Esophagus muscularis mucosa (tissue), 4 donors: ENCODE measurements around the gene CNTN5. TPM values are rescaled to one million over a fixed set of nuclear protein-coding genes. Genes with fewer than 3 reads are reported as not detected.

Experiments used
- DNase-seq: peaks from one replicate; pipeline ENCODE4 v3.0.0-alpha.2; 2017; ENCODE audit errors: extremely low spot score
- H3K27ac ChIP-seq, 4 donors: fragments of 200-600 bp; sonication (generic); replicated peaks in 1 of 4; 1 replicate in 3 of 4; 2 replicates in 1 of 4; pipeline ENCODE4 v1.5.1; 2016 to 2019; ENCODE audit warnings: mild to moderate bottlenecking in 1 of 4
- H3K27me3 ChIP-seq, 4 donors: fragments of 200-600 bp; sonication (generic); one replicate each; pipeline versions ENCODE4 v1.5.1 to v1.6.0; 2016 to 2019
- H3K36me3 ChIP-seq, 4 donors: fragments of 200-600 bp; sonication (generic); one replicate each; pipeline ENCODE4 v1.5.1; 2016 to 2019
- H3K4me1 ChIP-seq, 4 donors: fragments of 200-600 bp; sonication (generic); one replicate each; pipeline ENCODE4 v1.5.1; 2016 to 2019
- H3K4me3 ChIP-seq, 4 donors: fragments of 200-600 bp; sonication (generic); 1 replicate in 2 of 4; 2 replicates in 2 of 4; pipeline ENCODE4 v1.5.1; 2016 to 2019; ENCODE audit warnings: mild to moderate bottlenecking in 4 of 4, moderate library complexity in 1 of 4
- H3K9me3 ChIP-seq, 4 donors: fragments of 200-600 bp; sonication (generic); 1 replicate in 3 of 4; 2 replicates in 1 of 4; pipeline ENCODE4 v1.5.1; 2016 to 2019
- EP300 ChIP-seq: sonication (generic); formaldehyde crosslinking; IDR thresholded peaks from one replicate; pipeline ENCODE4 v1.6.1; 2017; ENCODE audit warnings: antibody characterized with exemption
- POLR2A ChIP-seq: fragments of 450-650 bp; IDR thresholded peaks from one replicate; pipeline ENCODE4 v1.6.1; 2017; ENCODE audit warnings: antibody characterized with exemption, moderate library complexity, mild to moderate bottlenecking, low read depth
- POLR2AphosphoS5 ChIP-seq, 2 donors: sonication (generic); formaldehyde crosslinking; IDR thresholded peaks; one replicate each; pipeline ENCODE4 v1.6.1; 2017; ENCODE audit warnings: antibody characterized with exemption in 2 of 2
- WGBS: methylation state at CpG from one replicate; pipeline ENCODE4 v1.1.5; 2018; 5-methylcytosine and 5-hydroxymethylcytosine counted together
- intact Hi-C: fragments of 100-400 bp; cut with DNase I; formaldehyde crosslinking; loops from one replicate; pipeline ENCODE4 v1.15.1; 2023
- total RNA-seq, 4 donors: library from RNA; depleted of rRNA; stranded (reverse); fragments of >200 nt; gene quantifications; one replicate each; pipeline versions ENCODE4 v1.1.0 to v1.2.1, GENCODE V29; 2016
- TF ChIP-seq, protein P1 (sequence below), 3 experiments: fragments of 200-600 bp in 2 of 3; fragments of 450-650 bp in 1 of 3; sonication (generic) in 2 of 3; IDR thresholded peaks; one replicate each; pipeline ENCODE4 v1.5.1; 2017 to 2019; ENCODE audit warnings: antibody characterized with exemption in 3 of 3, mild to moderate bottlenecking in 2 of 3, moderate library complexity in 1 of 3

The CNTN5 gene
- total RNA-seq, 4 donors from 2014 or later, result 0.06 TPM; not detected in 3

- no peaks in the 10 kb centered on the region for H3K9me3 ChIP-seq
- no peaks in the 10 kb centered on the region for H3K36me3 ChIP-seq
- DNase-seq, result no peak
- no peak overlapping the region for H3K27ac ChIP-seq
- WGBS, result 81% methylated on average over 2 of the region's 2 CpGs
- no peaks in the 10 kb centered on the region for H3K27me3 ChIP-seq
- TF ChIP-seq POLR2AphosphoS5 (IDR thresholded peaks at IDR 0.05) (no peak), EP300 (no peak), POLR2A (no peak)
- TF ChIP-seq, protein P1, sequence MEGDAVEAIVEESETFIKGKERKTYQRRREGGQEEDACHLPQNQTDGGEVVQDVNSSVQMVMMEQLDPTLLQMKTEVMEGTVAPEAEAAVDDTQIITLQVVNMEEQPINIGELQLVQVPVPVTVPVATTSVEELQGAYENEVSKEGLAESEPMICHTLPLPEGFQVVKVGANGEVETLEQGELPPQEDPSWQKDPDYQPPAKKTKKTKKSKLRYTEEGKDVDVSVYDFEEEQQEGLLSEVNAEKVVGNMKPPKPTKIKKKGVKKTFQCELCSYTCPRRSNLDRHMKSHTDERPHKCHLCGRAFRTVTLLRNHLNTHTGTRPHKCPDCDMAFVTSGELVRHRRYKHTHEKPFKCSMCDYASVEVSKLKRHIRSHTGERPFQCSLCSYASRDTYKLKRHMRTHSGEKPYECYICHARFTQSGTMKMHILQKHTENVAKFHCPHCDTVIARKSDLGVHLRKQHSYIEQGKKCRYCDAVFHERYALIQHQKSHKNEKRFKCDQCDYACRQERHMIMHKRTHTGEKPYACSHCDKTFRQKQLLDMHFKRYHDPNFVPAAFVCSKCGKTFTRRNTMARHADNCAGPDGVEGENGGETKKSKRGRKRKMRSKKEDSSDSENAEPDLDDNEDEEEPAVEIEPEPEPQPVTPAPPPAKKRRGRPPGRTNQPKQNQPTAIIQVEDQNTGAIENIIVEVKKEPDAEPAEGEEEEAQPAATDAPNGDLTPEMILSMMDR (IDR thresholded peaks at IDR 0.05), result no peak
- intact Hi-C loops, result no loop called here
- H3K4me1 ChIP-seq, result no peaks in the 10 kb centered on the region
- H3K4me3 ChIP-seq, result no peak overlapping the region
These were observed 911.9 kb downstream of the CNTN5 start for GRCh38 chr11:99932684-99933083.

DNA sequence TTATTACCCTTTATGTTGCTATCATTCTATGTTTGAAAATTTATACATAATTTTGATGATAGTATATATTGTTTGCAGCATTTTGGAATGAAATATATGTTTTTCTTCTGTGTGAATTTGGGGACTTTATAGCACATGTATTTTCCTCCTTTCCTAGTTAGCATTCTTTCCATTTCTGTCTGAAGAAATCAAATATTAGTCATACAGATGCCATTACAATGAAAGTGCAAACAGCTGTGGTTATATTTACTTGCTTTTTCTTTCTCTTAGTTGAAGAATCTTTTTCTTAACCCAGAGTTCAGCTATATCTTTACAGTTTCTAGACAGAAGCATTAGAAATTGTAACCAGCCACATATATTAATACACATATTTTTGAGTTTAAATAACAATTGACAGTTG, 913.3 kb downstream of the CNTN5 start:
- no peaks in the 10 kb centered on the region for H3K4me1 ChIP-seq
- no peak for DNase-seq
- H3K36me3 ChIP-seq, result no peaks in the 10 kb centered on the region
- no peak overlapping the region for H3K27ac ChIP-seq
- H3K27me3 ChIP-seq, result no peaks in the 10 kb centered on the region
- intact Hi-C loops, result no loop called here
- no peaks in the 10 kb centered on the region for H3K9me3 ChIP-seq
- TF ChIP-seq POLR2A, result no peak
- no peak for TF ChIP-seq POLR2AphosphoS5 (IDR thresholded peaks at IDR 0.05)
- TF ChIP-seq, protein P1 (IDR thresholded peaks at IDR 0.05), result no peak
- TF ChIP-seq EP300, result no peak
- no peak overlapping the region for H3K4me3 ChIP-seq

- TF ChIP-seq EP300, result no peak
- no peak for TF ChIP-seq POLR2A
- TF ChIP-seq, protein P1 (IDR thresholded peaks at IDR 0.05), result no peak
- no peak for TF ChIP-seq POLR2AphosphoS5 (IDR thresholded peaks at IDR 0.05)
- Histone ChIP-seq H3K4me3 (no peak overlapping the region), H3K9me3 (no peaks in the 10 kb centered on the region), H3K4me1 (no peaks in the 10 kb centered on the region), H3K27me3 (no peaks in the 10 kb centered on the region), H3K36me3 (no peaks in the 10 kb centered on the region), H3K27ac (no peak overlapping the region)
- no peak for DNase-seq
- 83% methylated on average over 9 of the region's 9 CpGs for WGBS
- intact Hi-C loops, result no loop called here
These were observed 916.6 kb downstream of the CNTN5 start for GRCh38 chr11:99937330-99937729.

DNA sequence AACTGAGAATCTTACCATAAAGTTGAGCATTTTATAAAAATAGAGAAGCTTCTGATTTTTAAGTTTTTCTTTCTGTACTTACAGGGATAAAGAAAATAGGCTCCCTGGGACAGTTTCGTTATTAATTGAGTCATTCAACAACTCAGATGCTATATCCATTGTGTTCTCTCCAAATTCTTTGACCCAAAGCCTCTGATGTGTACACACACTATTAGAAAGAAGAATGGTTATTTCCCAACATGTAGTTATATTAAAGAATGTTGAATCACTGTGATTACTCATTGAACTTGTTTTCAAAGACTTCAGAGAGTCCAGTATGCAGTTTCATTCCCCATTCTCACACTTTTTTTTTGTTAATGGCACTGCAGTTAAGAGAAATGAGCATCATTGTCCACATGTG, 932.1 kb downstream of the CNTN5 start:
- H3K9me3 ChIP-seq, result no peaks in the 10 kb centered on the region
- TF ChIP-seq POLR2A (no peak), POLR2AphosphoS5 (IDR thresholded peaks at IDR 0.05) (no peak), EP300 (no peak)
- TF ChIP-seq, protein P1 (IDR thresholded peaks at IDR 0.05), result no peak
- no peak for DNase-seq
- no peak overlapping the region for H3K27ac ChIP-seq
- no peak overlapping the region for H3K4me3 ChIP-seq
- H3K36me3 ChIP-seq, result no peaks in the 10 kb centered on the region
- 86% methylated on average over 1 of the region's 1 CpG for WGBS
- intact Hi-C loops, result no loop called here
- H3K4me1 ChIP-seq, result no peaks in the 10 kb centered on the region
- H3K27me3 ChIP-seq, result no peaks in the 10 kb centered on the region

- TF ChIP-seq EP300 (no peak), POLR2A (no peak), POLR2AphosphoS5 (IDR thresholded peaks at IDR 0.05) (no peak)
- TF ChIP-seq, protein P1 (IDR thresholded peaks at IDR 0.05), result no peak
- intact Hi-C loops, result no loop called here
- WGBS, result 87% methylated on average over 3 of the region's 3 CpGs
- Histone ChIP-seq H3K27ac (no peak overlapping the region), H3K27me3 (no peaks in the 10 kb centered on the region), H3K4me1 (no peaks in the 10 kb centered on the region), H3K4me3 (no peak overlapping the region), H3K36me3 (no peaks in the 10 kb centered on the region), H3K9me3 (no peaks in the 10 kb centered on the region)
- DNase-seq, result no peak
These were observed 939.8 kb downstream of the CNTN5 start for GRCh38 chr11:99960536-99960935.
